B cell (primary cell): ENCODE data around the gene ITGB8. TPM values are rescaled to one million over a fixed set of nuclear protein-coding genes. Genes with fewer than 3 reads are reported as not detected.

Source experiments
- ATAC-seq: fragments of 200-7000 bp; cut with Tn5 transposase; one replicate; pipeline ENCODE4 v1.10.0; 2021; ENCODE audit warnings: low read depth, mild to moderate bottlenecking, moderate number of reproducible peaks, moderate library complexity
- CTCF ChIA-PET: fragments of 350-600 bp; sonication (Branson Sonifier 250); formaldehyde crosslinking; loops from one replicate; lab custom pipeline; 2021; ENCODE audit warnings: antibody characterized with exemption, inconsistent platforms; lab: Charles Lee
- POLR2A ChIA-PET: fragments of 350-600 bp; sonication (Branson Sonifier 250); formaldehyde crosslinking; loops from one replicate; lab custom pipeline; 2021; ENCODE audit warnings: antibody characterized with exemption; lab: Charles Lee
- DNase-seq: peaks from one replicate; pipeline ENCODE4 v3.0.0; 2013
- H2AFZ ChIP-seq: 2 replicates; pipeline ENCODE4 v1.6.1; 2012; ENCODE audit warnings: mild to moderate bottlenecking, low read depth, low read length; ENCODE audit not compliant: insufficient read depth, poor library complexity, severe bottlenecking
- H3K27ac ChIP-seq, 2 donors: 1 replicate in 1 of 2; 2 replicates in 1 of 2; pipeline ENCODE4 v1.5.1; 2012 to 2013; ENCODE audit warnings: low read length in 2 of 2, mild to moderate bottlenecking in 2 of 2, moderate library complexity in 1 of 2
- H3K27me3 ChIP-seq, 4 experiments: fragments of 200-600 bp in 1 of 4; sonication (generic) in 1 of 4; replicated peaks in 1 of 4; 1 replicate in 2 of 4; 2 replicates in 2 of 4; pipeline versions ENCODE4 v1.6.1 to v1.7.0; 2013 to 2016; ENCODE audit warnings: low read length in 3 of 4, mild to moderate bottlenecking in 2 of 4, mixed read lengths in 1 of 4, moderate library complexity in 1 of 4; ENCODE audit not compliant: insufficient read depth in 4 of 4, control insufficient read depth in 3 of 4; ENCODE audit errors: control extremely low read depth in 1 of 4
- H3K36me3 ChIP-seq, 2 experiments: replicated peaks in 1 of 2; 1 replicate in 1 of 2; 2 replicates in 1 of 2; pipeline versions ENCODE4 v1.6.1 to v1.7.1; 2013; ENCODE audit warnings: low read length in 1 of 2; ENCODE audit not compliant: insufficient read depth in 2 of 2, control insufficient read depth in 1 of 2; ENCODE audit errors: control extremely low read depth in 1 of 2, extremely low read depth in 1 of 2
- H3K4me1 ChIP-seq, 2 donors: fragments of 200-600 bp in 1 of 2; sonication (generic) in 1 of 2; 1 replicate in 1 of 2; 2 replicates in 1 of 2; pipeline versions ENCODE4 v1.5.1 to v1.6.1; 2013 to 2017; ENCODE audit warnings: low read length in 2 of 2; ENCODE audit not compliant: control insufficient read depth in 2 of 2, insufficient read depth in 2 of 2
- H3K4me2 ChIP-seq: replicated peaks from 2 replicates; pipeline ENCODE3; 2012; ENCODE audit warnings: mild to moderate bottlenecking, low read depth, low read length; ENCODE audit not compliant: poor library complexity, severe bottlenecking
- H3K4me3 ChIP-seq, 5 experiments: fragments of 200-600 bp in 1 of 5; sonication (generic) in 1 of 5; 1 replicate in 3 of 5; 2 replicates in 2 of 5; pipeline versions ENCODE4 v1.5.1 to v1.7.0; 2011 to 2016; ENCODE audit warnings: low read length in 4 of 5, mild to moderate bottlenecking in 4 of 5, low read depth in 2 of 5, control low read depth in 1 of 5, moderate library complexity in 1 of 5; ENCODE audit not compliant: insufficient read depth in 1 of 5; ENCODE audit errors: control extremely low read depth in 1 of 5, extremely low read depth in 1 of 5
- H3K79me2 ChIP-seq: fragments of 200-600 bp; sonication (generic); one replicate; pipeline ENCODE4 v1.6.0; 2016; ENCODE audit warnings: low read length; ENCODE audit not compliant: control insufficient read depth, insufficient read depth
- H3K9ac ChIP-seq: fragments of 200-600 bp; sonication (generic); 2 replicates; pipeline ENCODE4 v1.6.1; 2017; ENCODE audit warnings: mild to moderate bottlenecking, low read length, moderate library complexity
- H3K9me3 ChIP-seq, 3 donors: one replicate each; pipeline versions ENCODE4 v1.6.1 to v1.7.1; 2013; ENCODE audit warnings: low read length in 2 of 3; ENCODE audit not compliant: control insufficient read depth in 2 of 3, insufficient read depth in 1 of 3; ENCODE audit errors: control extremely low read depth in 1 of 3
- H4K20me1 ChIP-seq: 2 replicates; pipeline ENCODE4 v1.6.0; 2012; ENCODE audit warnings: mild to moderate bottlenecking, low read length; ENCODE audit not compliant: insufficient read depth, control insufficient read depth, poor library complexity, severe bottlenecking
- H3K27ac Mint-ChIP-seq: one replicate; pipeline ENCODE4 v1.8.0; 2021; ENCODE audit warnings: mixed read lengths
- H3K27me3 Mint-ChIP-seq: one replicate; pipeline ENCODE4 v1.8.0; 2021; ENCODE audit warnings: mixed read lengths
- H3K4me1 Mint-ChIP-seq: one replicate; pipeline ENCODE4 v1.8.0; 2021; ENCODE audit warnings: mixed read lengths
- H3K4me3 Mint-ChIP-seq: one replicate; pipeline ENCODE4 v1.8.0; 2021; ENCODE audit warnings: mixed read lengths
- H3K9me3 Mint-ChIP-seq: one replicate; pipeline ENCODE4 v1.8.0; 2022; ENCODE audit warnings: mixed read lengths; ENCODE audit not compliant: insufficient read depth
- CTCF ChIP-seq: fragments of 200-600 bp; IDR thresholded peaks from one replicate; pipeline ENCODE4 v1.8.0; 2022; ENCODE audit warnings: antibody characterized with exemption, mild to moderate bottlenecking
- EZH2 ChIP-seq: IDR thresholded peaks from 2 replicates; pipeline ENCODE4 v1.6.1; 2012; ENCODE audit warnings: borderline replicate concordance, low read depth, mild to moderate bottlenecking, moderate library complexity, low read length; ENCODE audit not compliant: insufficient read depth, poor library complexity, severe bottlenecking
- WGBS: methylation state at CpG from one replicate; pipeline ENCODE4 v1.1.5; 2013; ENCODE audit warnings: missing lambda C conversion rate; ENCODE audit not compliant: insufficient coverage; 5-methylcytosine and 5-hydroxymethylcytosine counted together
- intact Hi-C: fragments of 100-400 bp; cut with micrococcal nuclease; formaldehyde crosslinking; loops from one replicate; pipeline ENCODE4 v1.10.0; 2022
- polyA plus RNA-seq: library from polyadenylated mRNA; depleted of rRNA; stranded (reverse); fragments of >200 nt; gene quantifications from 2 replicates; pipeline ENCODE4 v1.2.3, GENCODE V29; 2012
- total RNA-seq, 2 donors: library from RNA; stranded (reverse); fragments of 120-200 nt in 1 of 2; gene quantifications; 1 replicate in 1 of 2; 2 replicates in 1 of 2; pipeline versions ENCODE4 v1.2.3 to v1.2.4, GENCODE V29; 2013 to 2022

Gene ITGB8
- total and polyA plus RNA-seq, 2 donors (not counting 1 experiment from before 2014, with no cell fraction given): 0.01 to 0.30 TPM

- ATAC-seq: no peak
- Mint-ChIP-seq H3K4me3 (no peak overlapping the region), H3K27ac (no peak overlapping the region), H3K9me3 (no peaks in the 10 kb centered on the region), H3K27me3 (no peaks in the 10 kb centered on the region), H3K4me1 (peaks cover 2% of the 10 kb centered on the region)
- DNase-seq: no peak
- CTCF ChIA-PET: no interaction called here
- Histone ChIP-seq H3K36me3 (no peaks in the 10 kb centered on the region), H3K27ac (no peak overlapping the region), H3K4me3 (no peak overlapping the region), H3K4me1 (no peaks in the 10 kb centered on the region), H3K4me2 (no peak overlapping the region), H3K9ac (no peak overlapping the region), H3K27me3 (no peaks in the 10 kb centered on the region), H3K79me2 (no peaks in the 10 kb centered on the region), H3K9me3 (no peaks in the 10 kb centered on the region), H2AFZ (no peak overlapping the region), H4K20me1 (no peaks in the 10 kb centered on the region)
- TF ChIP-seq CTCF (no peak), EZH2 (no peak)
- WGBS: no CpG with 5 or more reads among the region's 2 CpGs
- intact Hi-C loops: no loop called here
- POLR2A ChIA-PET: no interaction called here
Measured at GRCh38 chr7:20283385-20283784, 47.3 kb upstream of the ITGB8 start.

GRCh38 chr7:20284003-20284770 is 46.5 kb upstream of the ITGB8 start:
- Histone ChIP-seq H3K4me1 (no peaks in the 10 kb centered on the region), H3K4me3 (no peak overlapping the region), H3K79me2 (no peaks in the 10 kb centered on the region), H3K27ac (no peak overlapping the region), H3K36me3 (no peaks in the 10 kb centered on the region), H3K4me2 (no peak overlapping the region), H3K9ac (no peak overlapping the region), H3K9me3 (no peaks in the 10 kb centered on the region), H4K20me1 (no peaks in the 10 kb centered on the region), H3K27me3 (no peaks in the 10 kb centered on the region), H2AFZ (peak overlapping the region; percentile 7)
- WGBS: no CpG with 5 or more reads among the region's 3 CpGs
- Mint-ChIP-seq H3K9me3 (no peaks in the 10 kb centered on the region), H3K4me1 (peaks cover 2% of the 10 kb centered on the region), H3K4me3 (no peak overlapping the region), H3K27ac (no peak overlapping the region), H3K27me3 (no peaks in the 10 kb centered on the region)
- ChIA-PET CTCF (interaction anchor here (0.9 kb wide), 1 partner anchor 125 kb away, joined by 3 read pairs; no protein-coding TSS in a partner anchor), POLR2A (no interaction called here)
- DNase-seq (no peak), ATAC-seq (no peak)
- intact Hi-C loops: no loop called here
- TF ChIP-seq EZH2 (no peak), CTCF (peak; percentile 49)
